GM21576 (cell line): Measurements from ENCODE around the gene ANLN.
"Not testable (repeated sequence)": the region's sequence is repeated elsewhere in the genome, so short reads cannot be mapped to it uniquely, and the experiment has no call there.

Source experiments
- ATAC-seq: cut with Tn5 transposase; IDR thresholded peaks from one replicate; pipeline ENCODE4 v1.9.1; 2021; ENCODE audit warnings: mild to moderate bottlenecking, moderate library complexity; ENCODE audit not compliant: unreplicated experiment

ANLN gene

GRCh38 chr7:36497176-36497575 is 107.5 kb downstream of the ANLN start:
- ATAC-seq, result not testable (repeated sequence)

GRCh38 chr7:36497775-36498174 is 108.1 kb downstream of the ANLN start:
- ATAC-seq, result no peak
